HG02588 (cell line): ENCODE data around the gene TMEM123.

ENCODE experiments used
- ATAC-seq: cut with Tn5 transposase; IDR thresholded peaks from one replicate; pipeline ENCODE4 v1.9.1; 2021; ENCODE audit warnings: mild to moderate bottlenecking, moderate library complexity; ENCODE audit not compliant: unreplicated experiment

TMEM123 gene, protein sequence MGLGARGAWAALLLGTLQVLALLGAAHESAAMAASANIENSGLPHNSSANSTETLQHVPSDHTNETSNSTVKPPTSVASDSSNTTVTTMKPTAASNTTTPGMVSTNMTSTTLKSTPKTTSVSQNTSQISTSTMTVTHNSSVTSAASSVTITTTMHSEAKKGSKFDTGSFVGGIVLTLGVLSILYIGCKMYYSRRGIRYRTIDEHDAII

DNA sequence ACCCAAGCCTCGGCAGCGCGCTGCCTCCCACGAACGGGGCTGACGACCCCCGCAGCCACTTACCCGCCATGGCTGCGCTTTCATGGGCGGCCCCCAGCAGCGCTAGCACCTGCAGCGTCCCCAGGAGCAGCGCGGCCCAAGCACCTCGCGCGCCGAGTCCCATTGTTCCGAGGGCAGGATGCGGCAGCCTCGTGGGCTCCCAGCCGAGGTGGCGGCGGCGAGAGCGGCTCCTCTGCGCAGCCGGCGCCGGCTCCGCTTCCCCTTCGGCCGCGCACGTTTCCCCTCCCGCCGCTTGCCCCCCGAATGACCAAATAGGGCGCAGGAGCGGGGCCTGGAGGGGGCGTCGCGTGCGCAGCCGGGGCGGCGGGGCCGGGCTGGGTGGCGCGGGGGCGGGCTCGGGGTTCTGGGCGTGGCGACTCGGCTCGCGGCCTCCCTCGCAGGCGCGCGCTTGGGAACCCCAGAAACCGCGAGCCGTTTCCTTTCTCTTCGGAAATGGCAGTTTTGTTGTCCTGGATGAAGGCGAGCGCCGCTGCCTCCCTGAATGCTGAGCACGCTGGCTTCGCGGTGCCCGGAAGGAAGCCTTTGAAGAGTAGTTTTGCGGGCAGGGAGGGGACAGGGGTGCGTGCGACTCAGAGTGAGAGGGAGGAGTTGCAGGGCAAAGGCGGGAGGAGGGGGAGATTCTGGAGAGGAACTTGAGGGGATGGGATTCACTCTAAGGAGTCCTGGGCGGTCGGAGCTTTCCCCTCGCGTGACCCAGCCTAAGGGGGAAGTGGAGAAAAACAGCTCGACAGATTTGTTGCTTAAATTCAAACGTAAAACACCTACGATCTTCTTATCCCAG, at the start of gene TMEM123:
TSS of gene TMEM123 (minus strand) at position 305 of the 841 bp plus-strand sequence. CDS start at position 163, 142 bp downstream.
- ATAC-seq: peak; percentile 59

DNA sequence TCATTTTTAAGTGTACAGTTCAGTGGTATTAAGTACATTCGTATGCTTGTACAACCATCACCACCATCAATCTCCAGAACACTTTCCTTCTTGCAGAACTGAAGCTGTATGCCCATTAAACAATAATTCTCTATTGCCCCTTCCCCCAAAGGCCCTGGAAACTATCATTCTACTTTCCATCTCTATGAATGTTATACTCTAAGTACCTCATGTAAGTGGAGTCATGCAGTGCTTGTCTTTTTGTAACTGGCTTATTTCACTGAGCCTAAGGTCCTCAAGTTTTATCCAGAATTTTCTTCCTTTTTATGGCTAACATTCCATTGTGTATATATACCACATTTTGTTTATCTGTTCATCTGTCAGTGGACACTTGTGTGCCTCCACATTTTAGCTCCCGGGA, 48.3 kb upstream of the TMEM123 start:
- ATAC-seq: no peak

DNA sequence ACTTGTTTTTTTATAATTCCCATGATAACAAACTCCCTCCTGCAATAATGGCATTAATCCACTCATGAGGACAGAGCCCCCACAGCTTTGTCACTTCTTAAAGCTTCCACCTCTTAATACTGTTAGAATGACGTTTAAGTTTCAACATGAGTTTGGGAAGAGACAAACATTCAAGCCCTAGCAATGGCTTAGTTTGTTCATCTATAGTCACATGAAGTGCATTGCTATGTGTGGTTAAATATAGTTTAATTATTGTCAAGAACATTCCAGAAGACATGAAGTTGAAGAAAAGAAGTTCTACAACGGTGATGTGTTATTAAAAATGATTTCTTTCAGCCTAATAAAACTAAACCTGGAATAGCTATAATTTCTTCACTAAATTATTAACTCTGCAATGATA, 47.4 kb upstream of the TMEM123 start:
- no peak for ATAC-seq

DNA sequence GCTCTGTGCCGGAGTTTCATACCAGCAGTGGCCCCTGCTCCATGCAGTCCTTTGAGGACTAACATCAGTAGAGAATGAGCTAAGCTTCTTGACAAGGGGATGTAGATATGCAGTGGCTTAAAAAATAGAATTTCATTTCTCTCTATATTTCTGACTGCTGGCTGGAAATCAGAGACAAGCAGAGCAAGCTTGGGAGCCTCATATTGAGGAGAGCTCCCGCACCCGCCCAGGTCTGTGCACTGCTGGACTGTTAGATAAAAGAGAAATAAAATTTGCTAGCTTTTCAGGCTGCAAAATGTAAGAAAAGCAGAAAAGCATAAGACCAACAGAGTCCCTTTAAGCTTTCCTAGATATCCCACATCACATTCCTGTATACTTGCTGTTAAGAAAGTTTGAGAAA, 46.6 kb upstream of the TMEM123 start:
- no peak for ATAC-seq

DNA sequence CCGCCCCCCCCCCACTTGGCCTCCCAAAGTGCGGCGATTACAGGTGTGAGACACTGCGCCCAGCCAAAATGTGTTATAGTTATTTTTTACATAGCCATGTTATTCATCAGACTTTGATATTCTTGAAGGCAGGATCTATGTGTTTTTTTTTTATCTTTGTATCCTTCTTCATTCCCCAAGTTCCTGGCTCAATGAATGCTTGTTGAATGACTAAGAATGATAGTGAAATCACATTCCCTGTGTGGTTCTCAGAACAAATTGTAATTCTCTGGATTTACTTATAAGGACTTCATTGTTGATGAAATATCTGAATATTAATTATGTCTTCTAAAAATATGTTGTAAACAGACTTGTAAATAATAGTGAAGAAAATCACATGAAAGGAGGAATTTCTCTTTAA, 44.5 kb upstream of the TMEM123 start:
- no peak for ATAC-seq

DNA sequence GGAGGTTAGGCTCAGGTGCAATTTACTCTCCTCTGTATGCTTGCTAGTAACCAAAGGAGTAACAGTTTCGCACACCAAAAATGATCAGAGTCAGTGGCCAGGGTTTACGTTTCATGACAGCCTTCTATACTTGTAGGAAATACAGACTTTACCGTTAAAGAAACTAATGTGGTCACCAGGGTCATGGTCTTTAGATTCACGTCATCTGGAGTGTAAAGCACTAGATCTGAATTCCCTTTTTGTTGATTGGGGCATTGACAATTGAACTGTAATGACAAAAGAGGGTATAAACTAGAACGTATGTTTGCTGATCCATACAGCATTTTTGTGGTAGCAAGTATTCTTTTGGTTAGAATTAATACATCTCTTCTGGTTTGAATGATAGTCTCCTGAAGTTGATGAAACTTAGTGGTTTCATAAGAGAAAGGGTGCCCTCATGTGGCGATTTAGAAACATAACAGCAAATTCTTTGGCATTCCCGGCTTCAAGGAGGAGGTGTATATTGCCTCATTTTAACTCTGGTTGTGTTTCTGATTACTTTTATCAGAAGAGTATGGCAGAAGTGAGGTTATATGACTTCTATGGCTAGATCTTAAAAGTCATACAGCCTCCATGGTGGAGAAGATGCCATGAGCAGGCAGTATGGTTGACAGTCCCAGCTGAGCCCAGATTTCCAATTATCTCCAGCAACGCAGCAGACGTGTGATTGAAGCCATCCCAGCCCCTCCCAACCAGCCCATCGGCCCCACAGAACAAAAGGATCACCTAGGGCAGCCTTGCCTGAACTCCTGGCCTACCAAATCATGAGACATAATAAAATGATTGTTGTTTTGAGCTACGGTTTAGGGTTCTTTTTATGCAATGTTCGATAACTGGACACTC, 42.8 kb upstream of the TMEM123 start:
- peak; percentile 93 for ATAC-seq

DNA sequence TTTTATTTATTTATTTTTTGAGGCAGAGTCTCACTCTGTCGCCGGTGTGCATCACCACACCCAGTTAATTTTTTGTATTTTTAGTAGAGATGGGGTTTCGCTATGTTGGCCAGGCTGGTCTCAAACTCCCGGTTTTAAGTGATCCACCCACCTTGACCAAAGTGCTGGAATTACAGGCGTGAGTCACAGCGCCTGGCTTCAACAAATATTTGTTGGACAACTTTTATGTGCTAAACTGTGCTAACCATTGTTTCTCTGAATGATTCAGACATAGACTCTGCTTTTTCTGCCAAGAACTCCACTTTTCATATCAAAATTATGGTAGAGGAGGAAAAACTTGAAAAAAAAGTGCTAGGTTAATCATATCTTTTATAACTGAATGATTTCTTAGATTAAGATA, 41.7 kb upstream of the TMEM123 start:
- no peak for ATAC-seq

DNA sequence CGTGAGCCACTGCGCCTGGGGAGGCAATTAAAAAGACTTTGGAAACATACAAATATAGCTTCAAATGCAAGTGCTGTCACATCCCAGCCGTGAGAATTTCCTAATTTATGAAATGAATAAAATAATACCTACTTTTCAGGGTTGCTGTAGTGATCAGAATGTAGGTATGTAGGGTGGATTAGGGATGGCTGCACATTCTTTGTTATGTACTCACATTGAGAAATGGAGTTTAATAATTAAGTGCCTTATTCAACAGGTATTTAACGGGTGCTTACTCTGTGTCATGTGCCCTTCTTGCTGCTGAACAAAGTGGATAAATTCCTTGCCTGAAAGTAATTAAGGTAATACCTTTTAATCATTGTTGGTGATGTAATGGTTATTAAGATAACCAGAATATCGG, 41.0 kb upstream of the TMEM123 start:
- ATAC-seq: no peak

DNA sequence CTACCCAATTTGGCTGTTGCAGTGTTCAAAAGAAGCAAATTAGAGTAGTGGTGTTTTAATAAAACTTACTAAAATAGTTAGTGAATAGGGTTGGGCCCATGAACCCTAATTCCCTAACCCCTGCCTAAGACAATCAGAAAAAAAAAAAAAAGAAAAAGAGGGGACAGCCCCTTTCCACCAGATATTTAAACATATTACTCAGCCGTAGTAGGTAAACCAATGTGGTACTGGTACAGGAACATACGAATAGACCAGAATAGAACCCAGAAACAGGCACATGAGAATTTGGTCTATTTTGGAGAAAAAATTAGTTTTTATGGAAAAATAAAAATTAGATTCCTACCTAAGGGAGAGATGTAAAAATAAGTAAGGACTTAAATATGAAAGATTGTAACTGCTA, 39.4 kb upstream of the TMEM123 start:
- ATAC-seq: no peak

DNA sequence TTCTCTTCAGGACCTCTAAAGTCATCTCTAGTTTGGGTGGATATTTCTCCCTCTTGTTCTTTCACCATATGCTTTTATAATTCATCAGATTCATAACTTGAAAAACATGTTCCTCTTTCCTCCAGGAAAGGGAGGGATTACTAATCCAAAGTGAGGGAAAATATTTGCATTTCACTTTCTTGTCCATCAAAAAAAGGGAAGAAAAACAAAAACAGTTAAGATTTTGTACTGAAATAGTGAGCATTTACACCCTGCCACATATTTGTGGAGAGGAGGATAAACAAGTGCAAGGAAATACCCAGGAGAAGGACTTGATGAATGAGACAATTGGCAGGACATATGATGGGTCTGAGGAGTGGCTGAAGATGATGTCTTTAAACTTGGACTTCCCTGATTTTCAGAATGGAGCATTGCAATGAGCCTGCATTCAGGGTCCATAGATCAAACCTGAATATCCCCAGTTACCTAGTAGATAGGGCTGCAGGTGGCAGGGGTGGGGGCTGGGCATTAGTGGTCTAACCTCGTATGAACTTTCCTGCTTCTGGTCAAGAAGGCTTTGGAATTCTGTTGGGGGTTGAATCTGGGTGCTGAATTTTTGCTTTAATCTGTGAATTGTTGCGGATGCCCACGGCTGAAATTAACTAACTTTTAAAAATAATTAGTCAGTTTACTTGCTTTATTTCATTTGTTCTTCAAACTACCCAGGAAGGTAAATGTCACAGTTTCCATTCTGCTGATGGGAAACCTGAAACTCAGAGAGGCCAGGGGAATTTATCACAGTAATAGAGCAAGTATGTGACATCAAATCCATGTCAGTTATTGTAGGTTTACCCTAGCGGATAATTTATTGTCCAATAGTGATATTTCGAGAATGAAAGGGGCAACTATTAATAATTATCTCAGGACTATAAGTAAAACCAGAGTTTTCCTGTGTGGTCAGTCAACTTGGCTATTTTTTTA, 36.9 kb upstream of the TMEM123 start:
- no peak for ATAC-seq

DNA sequence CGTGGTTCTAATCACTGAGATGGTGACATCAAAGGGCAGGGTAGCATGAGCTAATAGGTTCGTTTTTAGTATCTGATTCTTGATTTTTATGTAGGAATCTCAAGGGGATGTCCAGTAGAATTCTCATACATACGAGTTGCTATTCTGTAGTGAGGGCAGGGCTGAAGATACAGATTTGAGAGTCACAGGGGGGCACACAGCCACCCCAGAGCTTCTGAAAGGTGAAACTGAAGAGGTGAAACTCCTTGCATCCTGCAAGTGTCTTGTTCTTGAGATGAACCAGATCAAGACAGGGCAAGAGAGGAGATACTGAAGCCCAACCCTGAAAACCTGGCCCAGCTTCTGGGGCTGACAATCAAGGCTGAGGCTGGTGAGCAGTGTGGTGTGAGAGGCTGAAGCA, 35.6 kb upstream of the TMEM123 start:
- peak; percentile 79 for ATAC-seq

DNA sequence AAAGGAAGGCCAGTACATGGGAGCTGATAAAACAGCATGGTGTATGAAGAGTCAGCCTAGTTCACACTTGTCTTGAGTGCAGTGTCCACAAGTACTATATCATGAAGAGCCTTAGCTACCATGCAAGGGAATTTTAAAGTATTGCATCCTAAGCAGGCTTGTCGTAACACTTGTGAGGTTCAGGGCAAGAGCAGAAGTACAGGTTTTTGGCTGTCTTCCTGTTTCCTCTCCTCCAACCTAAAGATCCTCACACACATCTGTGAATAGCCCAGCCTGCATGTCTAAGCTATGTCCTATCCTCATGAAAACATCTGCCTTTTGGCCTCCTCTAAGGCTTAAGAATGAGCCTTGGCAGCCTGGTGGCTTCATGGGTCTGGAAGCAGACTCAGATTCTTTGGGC, 34.6 kb upstream of the TMEM123 start:
- no peak for ATAC-seq

DNA sequence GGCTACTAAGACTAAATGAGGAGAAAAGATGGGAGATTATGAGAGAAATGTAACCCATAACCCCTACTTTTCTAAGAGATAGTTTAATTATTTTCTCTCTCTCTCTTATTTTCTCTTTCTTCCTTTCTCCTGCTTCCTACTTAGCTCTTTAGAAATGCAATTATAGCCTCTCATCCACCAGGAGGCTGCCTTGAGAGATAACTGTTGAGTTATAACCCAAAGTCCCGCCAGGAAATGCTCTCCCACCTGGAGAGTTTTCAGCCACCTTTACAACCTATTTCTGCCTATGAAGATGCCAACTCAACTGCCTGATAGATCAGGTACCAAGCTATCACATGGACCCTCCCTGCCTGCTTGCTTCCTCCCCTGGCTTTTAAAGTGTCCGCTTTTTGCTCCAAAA, 34.0 kb upstream of the TMEM123 start:
- ATAC-seq: no peak

DNA sequence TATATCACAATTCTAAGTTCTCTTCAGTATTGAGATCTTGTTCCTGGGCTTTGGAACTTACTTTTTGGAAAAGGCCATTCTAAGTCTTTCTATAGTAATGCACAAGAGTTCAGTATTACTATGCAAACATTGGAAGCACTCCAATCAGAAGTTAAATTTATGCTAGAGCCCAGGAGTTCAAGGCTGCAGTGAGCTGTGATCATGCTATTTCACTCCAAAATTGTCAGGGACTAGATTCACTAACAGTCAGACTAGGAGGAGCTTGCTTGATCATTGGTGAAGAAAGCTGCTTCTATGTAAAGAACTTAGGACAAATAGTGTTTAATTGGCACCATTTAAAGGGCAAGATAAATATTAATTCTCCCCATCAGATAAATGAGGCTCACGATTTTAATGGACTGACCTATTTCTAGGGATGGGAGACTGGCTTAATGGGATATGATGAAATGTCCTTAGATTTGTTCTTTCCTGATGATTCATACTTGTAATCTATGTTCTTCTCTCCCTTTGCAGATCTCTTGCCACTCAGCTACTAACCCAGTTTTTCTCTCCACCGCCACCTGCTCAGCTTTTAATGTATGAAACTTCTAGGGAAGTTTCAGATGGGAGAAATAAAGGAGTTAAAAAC, 32.6 kb upstream of the TMEM123 start:
- ATAC-seq: no peak

DNA sequence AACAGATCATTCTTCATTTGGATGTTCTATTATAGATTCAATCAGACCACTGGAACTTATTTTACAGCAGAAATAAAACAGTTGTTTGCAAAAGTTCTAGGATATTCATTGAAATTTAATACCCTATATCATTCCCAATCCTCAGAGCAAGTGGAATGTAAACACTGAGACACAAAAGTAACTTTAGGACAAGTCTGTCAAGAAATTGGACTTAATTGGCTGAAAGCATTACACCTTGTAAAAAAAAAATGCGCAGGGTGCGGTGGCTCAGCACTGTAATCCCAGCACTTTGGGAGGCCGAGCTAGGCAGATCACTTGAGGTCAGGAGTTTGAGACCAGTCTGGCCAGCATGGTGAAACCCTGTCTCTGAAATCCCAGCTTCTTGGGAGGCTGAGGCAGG, 29.9 kb upstream of the TMEM123 start:
- ATAC-seq: no peak

DNA sequence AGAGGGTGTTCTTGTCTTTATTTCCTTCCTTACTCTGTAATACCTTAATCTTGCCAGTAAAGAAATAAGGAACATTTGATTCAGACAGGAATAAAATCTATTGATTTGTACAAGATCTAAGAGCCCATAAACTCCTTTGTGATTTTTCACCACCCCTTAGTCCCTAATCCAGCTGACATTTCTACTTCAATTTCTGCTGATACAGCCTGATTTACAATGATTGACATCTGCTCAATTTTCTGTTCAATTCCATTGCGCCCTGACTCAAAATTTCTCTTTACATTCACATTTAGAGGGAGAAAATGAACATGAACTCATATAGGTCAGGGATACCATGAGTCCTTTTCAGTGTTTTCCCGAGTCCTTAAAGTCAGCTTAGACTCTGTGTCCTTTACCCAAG, 27.2 kb upstream of the TMEM123 start:
- ATAC-seq: no peak

DNA sequence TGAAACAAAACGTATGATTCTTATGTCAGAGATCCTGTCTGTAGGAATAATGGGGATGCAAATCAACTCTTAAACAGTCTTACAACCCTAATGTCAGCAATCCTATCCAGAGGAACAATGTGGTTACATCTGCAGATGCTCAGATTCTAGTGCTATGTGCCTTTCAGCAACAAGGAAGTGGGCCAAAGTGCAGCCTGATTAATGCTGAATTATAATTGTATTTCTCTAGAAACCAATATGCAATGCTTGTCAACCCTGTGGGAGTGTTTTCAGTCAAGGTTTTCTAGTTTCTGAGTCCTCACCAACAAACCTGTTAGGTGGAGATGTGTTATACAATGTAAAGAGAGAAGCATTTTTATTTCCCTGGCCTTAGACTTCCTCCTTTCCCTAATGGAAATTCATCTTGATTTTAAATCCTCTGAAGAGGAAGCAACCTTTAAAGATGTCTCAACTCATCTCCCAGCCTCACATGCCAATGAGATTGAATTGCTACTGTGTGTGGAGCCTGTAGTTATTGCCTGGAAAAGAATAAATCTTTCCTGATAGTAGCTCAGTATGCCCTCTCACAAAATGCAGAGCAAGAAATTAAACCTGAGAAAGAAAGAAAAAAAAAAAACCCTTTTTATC, 26.2 kb upstream of the TMEM123 start:
- no peak for ATAC-seq

DNA sequence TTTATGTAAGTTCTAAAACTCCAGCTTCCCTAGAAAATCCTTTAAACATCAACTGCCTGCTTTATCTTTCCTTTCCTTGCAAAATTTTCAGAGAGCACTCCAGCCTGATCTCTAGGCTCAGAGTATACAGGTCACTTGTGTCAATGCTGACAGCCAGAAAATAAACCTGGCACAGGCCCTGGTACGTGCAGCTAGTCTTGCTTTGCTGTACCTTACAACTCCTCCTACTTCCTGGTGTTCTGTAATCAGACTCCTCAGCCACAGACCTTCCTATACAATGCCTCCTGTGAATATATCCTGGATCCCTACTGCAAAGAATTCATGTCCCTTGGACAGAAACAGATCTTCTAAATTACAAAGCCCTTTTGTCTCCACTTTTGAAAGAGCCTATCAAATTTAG, 24.2 kb upstream of the TMEM123 start:
- peak; percentile 33 for ATAC-seq

DNA sequence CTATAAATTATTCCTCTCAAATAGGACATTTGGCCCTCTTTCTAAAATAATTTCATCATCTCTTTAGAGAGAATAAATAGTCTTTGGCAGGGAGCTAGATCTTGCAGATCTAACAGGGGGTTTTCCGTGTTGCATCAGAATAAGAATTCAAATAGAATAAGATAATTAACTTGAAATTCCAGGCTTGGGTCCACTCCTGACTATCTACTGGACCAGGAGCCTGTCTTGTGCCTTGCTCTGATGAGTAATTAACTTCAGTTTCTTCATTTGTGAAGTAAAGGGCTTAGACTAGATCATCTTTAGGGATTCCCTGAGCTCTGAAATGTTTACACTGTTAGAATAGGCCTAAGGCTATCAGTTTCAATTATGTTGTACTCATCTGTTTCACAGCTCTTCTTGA, 23.5 kb upstream of the TMEM123 start:
- ATAC-seq: no peak

DNA sequence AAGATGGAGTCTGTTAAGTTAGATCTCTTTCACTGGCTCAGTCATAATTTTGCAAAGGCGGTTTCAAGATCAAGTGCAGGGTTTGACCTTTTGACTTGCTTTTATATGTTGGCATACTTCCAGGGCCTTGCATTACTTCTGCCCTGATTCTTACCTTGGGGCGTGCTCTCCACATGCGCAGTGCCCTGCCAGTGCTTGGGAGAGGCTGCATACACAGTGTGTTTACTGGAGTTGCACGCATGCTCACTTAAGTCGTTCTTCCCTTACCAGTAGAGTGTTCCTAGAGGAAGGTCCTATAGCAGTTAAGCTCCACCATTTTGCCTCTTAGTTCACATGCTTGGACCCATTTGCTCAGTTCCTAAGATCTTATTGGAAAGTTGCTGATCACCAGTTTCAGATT, 21.0 kb upstream of the TMEM123 start:
- no peak for ATAC-seq
